CD4-positive, alpha-beta T cell treated with Interleukin-6 at 100 ng/mL for 8 hours (primary cell): ENCODE measurements around the gene ATP8B4.

Experiments
- DNase-seq: peaks from one replicate; pipeline ENCODE4 v3.0.0-alpha.2; 2020; ENCODE audit warnings: mixed read lengths, low spot score

Gene ATP8B4

GRCh38 chr15:49898097-49898496 lies 220.9 kb downstream of the ATP8B4 start:
- no peak for DNase-seq

- DNase-seq = no peak
These were observed 223.4 kb downstream of the ATP8B4 start for GRCh38 chr15:49895347-49896223.

GRCh38 chr15:49890689-49891088 lies 228.3 kb downstream of the ATP8B4 start:
- no peak for DNase-seq

- DNase-seq = no peak
These were observed 229.5 kb downstream of the ATP8B4 start for GRCh38 chr15:49889536-49889935.

- no peak for DNase-seq
These were observed 230.3 kb downstream of the ATP8B4 start for GRCh38 chr15:49888734-49889133.

GRCh38 chr15:49888323-49888693 lies 230.7 kb downstream of the ATP8B4 start:
- no peak for DNase-seq

- no peak for DNase-seq
These were observed 231.2 kb downstream of the ATP8B4 start for GRCh38 chr15:49887659-49888322.

- no peak for DNase-seq
These were observed 235.9 kb downstream of the ATP8B4 start for GRCh38 chr15:49883121-49883520.

GRCh38 chr15:49881866-49882265 lies 237.2 kb downstream of the ATP8B4 start:
- no peak for DNase-seq

- DNase-seq = no peak
These were observed 237.6 kb downstream of the ATP8B4 start for GRCh38 chr15:49881433-49881832.

- no peak for DNase-seq
These were observed 241.0 kb downstream of the ATP8B4 start for GRCh38 chr15:49877873-49878521.

GRCh38 chr15:49877117-49877872 lies 241.7 kb downstream of the ATP8B4 start:
- DNase-seq = no peak

- no peak for DNase-seq
These were observed 242.5 kb downstream of the ATP8B4 start for GRCh38 chr15:49876401-49877038.

GRCh38 chr15:49875392-49875791 lies 243.6 kb downstream of the ATP8B4 start:
- no peak for DNase-seq

GRCh38 chr15:49870472-49870871 lies 248.6 kb downstream of the ATP8B4 start:
- DNase-seq = no peak

GRCh38 chr15:49868348-49868747 lies 250.7 kb downstream of the ATP8B4 start:
- DNase-seq = no peak

- no peak for DNase-seq
These were observed 252.9 kb downstream of the ATP8B4 start for GRCh38 chr15:49865925-49866757.

GRCh38 chr15:49864251-49864650 lies 254.8 kb downstream of the ATP8B4 start:
- DNase-seq = no peak

GRCh38 chr15:49863431-49864224 lies 255.4 kb downstream of the ATP8B4 start:
- no peak for DNase-seq

- DNase-seq = no peak
These were observed 258.9 kb downstream of the ATP8B4 start for GRCh38 chr15:49860101-49860500.
